Suprapubic skin (tissue), 4 donors: ENCODE measurements around the gene KCTD13. TPM values are rescaled to one million over a fixed set of nuclear protein-coding genes. Genes with fewer than 3 reads are reported as not detected.
A peak's percentile ranks its signal among the peaks of the same experiment; 100 is the strongest.

Experiments used
- DNase-seq, 2 donors: peaks; one replicate each; pipeline ENCODE4 v3.0.0-alpha.2; 2019; ENCODE audit warnings: low spot score in 2 of 2
- H3K27ac ChIP-seq: fragments of 200-600 bp; sonication (generic); one replicate; pipeline ENCODE4 v1.5.1; 2019
- H3K27me3 ChIP-seq: fragments of 200-600 bp; sonication (generic); one replicate; pipeline ENCODE4 v1.5.1; 2019
- H3K36me3 ChIP-seq: fragments of 200-600 bp; sonication (generic); one replicate; pipeline ENCODE4 v1.5.1; 2019
- H3K4me1 ChIP-seq: fragments of 200-600 bp; sonication (generic); one replicate; pipeline ENCODE4 v1.5.1; 2019
- H3K4me3 ChIP-seq: fragments of 200-600 bp; sonication (generic); one replicate; pipeline ENCODE4 v1.5.1; 2019; ENCODE audit warnings: mild to moderate bottlenecking
- H3K9me3 ChIP-seq: fragments of 200-600 bp; sonication (generic); one replicate; pipeline ENCODE4 v1.5.1; 2019
- CTCF ChIP-seq, 2 donors: fragments of 200-600 bp in 1 of 2; fragments of 450-650 bp in 1 of 2; sonication (generic) in 1 of 2; IDR thresholded peaks; one replicate each; pipeline ENCODE4 v1.5.1; 2016 to 2019; ENCODE audit warnings: antibody characterized with exemption in 2 of 2, mild to moderate bottlenecking in 1 of 2, moderate library complexity in 1 of 2
- EP300 ChIP-seq: sonication (generic); formaldehyde crosslinking; IDR thresholded peaks from one replicate; pipeline ENCODE4 v1.6.1; 2017; ENCODE audit warnings: antibody characterized with exemption
- POLR2A ChIP-seq, 2 donors: fragments of 450-650 bp; IDR thresholded peaks; one replicate each; pipeline ENCODE4 v1.6.1; 2017; ENCODE audit warnings: antibody characterized with exemption in 2 of 2, mild to moderate bottlenecking in 2 of 2, moderate library complexity in 2 of 2
- POLR2AphosphoS5 ChIP-seq, 3 donors: sonication (generic); formaldehyde crosslinking; IDR thresholded peaks; one replicate each; pipeline ENCODE4 v1.6.1; 2017; ENCODE audit warnings: antibody characterized with exemption in 3 of 3
- WGBS: methylation state at CpG from one replicate; pipeline ENCODE4 v1.1.5; 2018; 5-methylcytosine and 5-hydroxymethylcytosine counted together
- total RNA-seq, 4 donors: library from RNA; depleted of rRNA; stranded (reverse); fragments of >200 nt; gene quantifications; one replicate each; pipeline ENCODE4 v1.1.0, GENCODE V29; 2016

KCTD13 gene, protein sequence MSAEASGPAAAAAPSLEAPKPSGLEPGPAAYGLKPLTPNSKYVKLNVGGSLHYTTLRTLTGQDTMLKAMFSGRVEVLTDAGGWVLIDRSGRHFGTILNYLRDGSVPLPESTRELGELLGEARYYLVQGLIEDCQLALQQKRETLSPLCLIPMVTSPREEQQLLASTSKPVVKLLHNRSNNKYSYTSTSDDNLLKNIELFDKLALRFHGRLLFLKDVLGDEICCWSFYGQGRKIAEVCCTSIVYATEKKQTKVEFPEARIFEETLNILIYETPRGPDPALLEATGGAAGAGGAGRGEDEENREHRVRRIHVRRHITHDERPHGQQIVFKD
- total RNA-seq = 10 to 100 TPM; 20.3 to 43.9 (median 32.0) TPM

DNA sequence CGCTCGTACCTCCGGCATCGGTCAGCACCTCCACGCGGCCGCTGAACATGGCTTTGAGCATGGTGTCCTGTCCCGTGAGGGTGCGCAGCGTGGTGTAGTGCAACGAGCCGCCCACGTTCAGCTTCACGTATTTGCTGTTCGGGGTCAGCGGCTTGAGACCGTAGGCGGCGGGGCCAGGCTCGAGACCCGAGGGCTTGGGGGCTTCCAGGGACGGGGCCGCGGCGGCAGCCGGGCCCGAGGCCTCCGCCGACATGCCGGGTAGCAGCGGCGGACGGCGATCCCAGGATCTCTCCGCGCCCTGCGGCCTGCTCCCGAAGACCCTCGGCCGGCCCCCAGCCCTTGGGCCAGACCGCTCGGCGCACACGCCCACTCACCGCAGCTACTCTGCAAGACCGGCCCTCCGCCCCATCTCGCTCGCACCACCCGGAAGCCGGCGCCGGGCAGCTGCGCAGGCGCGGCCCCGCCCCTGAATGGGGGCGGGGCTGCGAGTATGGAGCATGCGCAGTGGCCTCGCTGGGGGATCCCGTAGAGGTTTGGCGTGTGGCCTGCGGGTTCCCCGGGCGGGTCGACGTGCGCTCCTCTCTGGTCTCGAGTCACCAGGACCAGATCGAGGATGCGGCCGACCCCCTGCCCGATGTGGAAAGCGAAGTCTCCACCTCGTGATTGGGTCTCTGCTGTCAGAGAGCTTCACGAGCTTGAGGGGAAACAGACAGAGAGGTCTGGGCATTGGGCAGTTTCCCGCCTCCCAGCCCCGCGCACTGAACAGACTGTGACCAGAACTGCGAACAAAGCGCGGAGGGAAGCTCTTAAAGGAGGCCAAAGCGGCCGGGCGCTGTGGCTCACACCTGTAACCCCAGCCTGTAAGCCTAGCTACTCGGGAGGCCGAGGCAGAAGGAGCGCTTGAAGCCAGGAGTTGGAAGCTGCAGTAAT is at the start of gene KCTD13:
Gene KCTD13 (minus strand): TSS at position 446 of the 930 bp plus-strand sequence. CDS start 193 bp downstream, at position 253.
- Histone ChIP-seq H3K27me3 (no peaks in the 10 kb centered on the region), H3K4me1 (peaks cover 27% of the 10 kb centered on the region), H3K27ac (peak within 1 kb of the TSS; percentile 87), H3K9me3 (no peaks in the 10 kb centered on the region), H3K4me3 (peak within 1 kb of the TSS; percentile 96), H3K36me3 (peaks cover 17% of the 10 kb centered on the region)
- peak; percentile 92 for DNase-seq
- WGBS = 3% methylated on average over 19 of the region's 89 CpGs
- TF ChIP-seq POLR2AphosphoS5 (IDR thresholded peaks at IDR 0.05) (peak in 2 of 3 donors; percentile 19 to 81), EP300 (no peak), POLR2A (IDR thresholded peaks at IDR 0.05) (peak; percentile 45 to 59), CTCF (IDR thresholded peaks at IDR 0.05) (no peak)

GRCh38 chr16:29975134-29975538 is 49.1 kb upstream of the KCTD13 start:
- Histone ChIP-seq H3K27me3 (no peaks in the 10 kb centered on the region), H3K9me3 (no peaks in the 10 kb centered on the region), H3K4me3 (peak overlapping the region; percentile 96), H3K27ac (peak overlapping the region; percentile 40), H3K4me1 (peaks cover 47% of the 10 kb centered on the region), H3K36me3 (peaks cover 42% of the 10 kb centered on the region)
- TF ChIP-seq POLR2AphosphoS5 (IDR thresholded peaks at IDR 0.05) (no peak), CTCF (IDR thresholded peaks at IDR 0.05) (no peak), POLR2A (IDR thresholded peaks at IDR 0.05) (no peak), EP300 (no peak)
- DNase-seq = no peak
- 53% methylated on average over 5 of the region's 5 CpGs for WGBS

- peak in 1 of 2 donors; percentile 70 for DNase-seq
- H3K36me3 ChIP-seq = peaks cover 42% of the 10 kb centered on the region
- H3K4me3 ChIP-seq = peak overlapping the region; percentile 96
- TF ChIP-seq CTCF (IDR thresholded peaks at IDR 0.05) (no peak), POLR2A (IDR thresholded peaks at IDR 0.05) (no peak)
- H3K27me3 ChIP-seq = no peaks in the 10 kb centered on the region
- 4% methylated on average over 24 of the region's 31 CpGs for WGBS
- no peaks in the 10 kb centered on the region for H3K9me3 ChIP-seq
- peaks cover 47% of the 10 kb centered on the region for H3K4me1 ChIP-seq
- peak overlapping the region; percentile 95 for H3K27ac ChIP-seq
Measured at GRCh38 chr16:29974291-29975133, 48.5 kb upstream of the KCTD13 start.

DNA sequence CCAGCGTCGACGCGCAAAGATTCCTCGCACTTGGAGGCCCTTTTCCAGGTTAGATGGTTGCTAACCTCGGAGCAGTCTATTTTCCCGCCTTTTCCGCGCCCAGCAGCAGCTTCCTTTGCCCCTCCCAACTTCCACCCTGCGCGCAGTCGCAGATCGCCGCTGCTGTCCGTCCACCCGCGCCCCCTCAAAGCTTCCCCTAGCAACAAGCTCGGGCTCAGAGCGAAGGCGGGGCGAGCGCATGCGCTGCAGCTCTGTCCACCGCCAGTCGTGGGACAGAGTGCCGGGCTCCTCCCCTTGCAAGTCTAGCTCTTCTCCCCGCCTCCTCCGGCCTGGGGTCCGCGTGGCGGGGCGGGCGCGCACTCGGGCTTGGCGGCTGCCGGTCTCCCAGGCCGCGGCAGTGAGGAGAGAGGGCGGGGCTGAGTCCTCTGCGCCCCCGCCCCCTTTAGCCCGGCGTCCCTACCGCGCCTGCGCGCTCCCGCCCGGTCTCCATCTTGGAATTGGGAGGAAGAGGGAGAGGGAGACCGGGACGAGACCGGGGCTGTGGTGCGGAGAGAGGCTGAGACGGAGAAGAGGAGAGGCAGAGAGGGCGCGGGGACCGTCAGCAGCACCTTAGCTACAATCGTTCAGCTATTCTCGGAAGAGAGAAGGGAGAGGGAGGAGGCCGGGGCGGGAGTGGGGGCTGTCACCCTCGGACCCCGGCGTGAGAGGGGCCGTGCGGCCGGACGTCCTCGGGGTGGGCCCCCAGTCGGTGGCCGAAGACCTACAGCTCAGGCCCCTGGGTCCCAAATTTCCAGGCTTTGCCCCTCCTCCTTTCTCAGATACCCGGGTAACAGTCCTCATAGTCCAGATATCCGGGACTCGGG is 47.6 kb upstream of the KCTD13 start, which contains the start of gene TAOK2:
Gene TAOK2 (plus strand): TSS at position 485 of the 863 bp plus-strand sequence. CDS start 3,905 bp downstream, outside the sequence.
- H3K36me3 ChIP-seq = peaks cover 42% of the 10 kb centered on the region

More for the DNA sequence above, 47.6 kb upstream of the KCTD13 start, which contains the start of gene TAOK2:
- Histone ChIP-seq H3K27ac (peak within 1 kb of the TSS; percentile 95), H3K4me3 (peak within 1 kb of the TSS; percentile 96), H3K4me1 (peaks cover 47% of the 10 kb centered on the region), H3K9me3 (no peaks in the 10 kb centered on the region), H3K27me3 (no peaks in the 10 kb centered on the region)
- 3% methylated on average over 51 of the region's 75 CpGs for WGBS
- peak; percentile 98 to 99 for DNase-seq
- TF ChIP-seq POLR2A (IDR thresholded peaks at IDR 0.05) (peak in 1 of 2 donors; percentile 69), CTCF (IDR thresholded peaks at IDR 0.05) (no peak), POLR2AphosphoS5 (IDR thresholded peaks at IDR 0.05) (peak in 2 of 3 donors; percentile 67), EP300 (no peak)
